ENCODE results near the gene DOCK1.

The DOCK1 gene

DNA sequence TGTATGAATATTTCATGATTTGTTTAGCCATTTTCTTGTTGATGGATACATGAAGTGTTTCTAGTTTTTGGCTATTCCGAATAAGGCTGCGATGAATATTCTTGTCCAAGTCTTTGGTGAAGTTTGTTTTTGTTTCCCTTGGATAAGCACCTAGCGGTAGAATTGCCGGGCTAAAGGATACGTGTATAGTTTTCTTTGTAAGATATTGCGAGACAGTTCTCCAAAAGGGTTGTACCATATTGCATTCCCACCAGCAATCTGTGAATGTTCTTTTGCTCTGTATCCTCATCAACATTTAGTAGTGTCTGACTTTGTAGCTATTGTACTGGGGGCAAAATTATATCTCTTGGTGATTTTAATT lies 142.6 kb downstream of the DOCK1 start:
- Histone ChIP-seq H3K4me1 (ENCODE audit: control insufficient read depth in 1 of 2, insufficient read depth in 1 of 2, low read depth in 1 of 2, low read length in 1 of 2) (no peaks in the 10 kb centered on the region), H3K9me3 (no peaks in the 10 kb centered on the region), H3K4me3 (ENCODE audit: low read depth in 1 of 2, low read length in 1 of 2) (no peak overlapping the region), H3K27me3 (no peaks in the 10 kb centered on the region), H3K27ac (no peak overlapping the region), H3K36me3 (no peaks in the 10 kb centered on the region)
- TF ChIP-seq, protein P1, sequence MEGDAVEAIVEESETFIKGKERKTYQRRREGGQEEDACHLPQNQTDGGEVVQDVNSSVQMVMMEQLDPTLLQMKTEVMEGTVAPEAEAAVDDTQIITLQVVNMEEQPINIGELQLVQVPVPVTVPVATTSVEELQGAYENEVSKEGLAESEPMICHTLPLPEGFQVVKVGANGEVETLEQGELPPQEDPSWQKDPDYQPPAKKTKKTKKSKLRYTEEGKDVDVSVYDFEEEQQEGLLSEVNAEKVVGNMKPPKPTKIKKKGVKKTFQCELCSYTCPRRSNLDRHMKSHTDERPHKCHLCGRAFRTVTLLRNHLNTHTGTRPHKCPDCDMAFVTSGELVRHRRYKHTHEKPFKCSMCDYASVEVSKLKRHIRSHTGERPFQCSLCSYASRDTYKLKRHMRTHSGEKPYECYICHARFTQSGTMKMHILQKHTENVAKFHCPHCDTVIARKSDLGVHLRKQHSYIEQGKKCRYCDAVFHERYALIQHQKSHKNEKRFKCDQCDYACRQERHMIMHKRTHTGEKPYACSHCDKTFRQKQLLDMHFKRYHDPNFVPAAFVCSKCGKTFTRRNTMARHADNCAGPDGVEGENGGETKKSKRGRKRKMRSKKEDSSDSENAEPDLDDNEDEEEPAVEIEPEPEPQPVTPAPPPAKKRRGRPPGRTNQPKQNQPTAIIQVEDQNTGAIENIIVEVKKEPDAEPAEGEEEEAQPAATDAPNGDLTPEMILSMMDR (IDR thresholded peaks at IDR 0.05), result no peak

DNA sequence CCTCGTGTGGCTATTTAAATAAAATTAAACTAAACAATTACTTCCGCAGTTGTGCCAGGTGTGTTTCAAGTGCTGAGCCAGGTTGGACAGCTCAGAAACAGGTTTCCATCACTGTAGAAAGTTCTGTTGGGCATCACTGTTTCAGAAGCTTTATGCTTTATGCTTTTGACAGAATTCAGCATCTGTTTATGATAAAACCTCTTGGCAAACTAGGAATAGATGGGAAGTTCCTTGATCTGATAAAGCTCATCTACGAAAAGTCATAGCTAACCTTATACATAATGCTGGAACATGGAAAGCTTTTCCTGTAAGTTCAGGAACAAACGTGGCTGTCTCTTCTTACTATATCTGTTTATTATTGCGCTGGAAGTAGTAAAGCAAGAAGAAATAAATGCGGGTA lies 143.4 kb downstream of the DOCK1 start:
- H3K9me3 ChIP-seq, result no peaks in the 10 kb centered on the region
- H3K4me1 ChIP-seq (ENCODE audit: control insufficient read depth in 1 of 2, insufficient read depth in 1 of 2, low read depth in 1 of 2, low read length in 1 of 2), result no peaks in the 10 kb centered on the region
- H3K27me3 ChIP-seq, result no peaks in the 10 kb centered on the region
- no peak overlapping the region for H3K4me3 ChIP-seq (ENCODE audit: low read depth in 1 of 2, low read length in 1 of 2)
- TF ChIP-seq, protein P1 (IDR thresholded peaks at IDR 0.05), result no peak
- no peak overlapping the region for H3K27ac ChIP-seq
- no peaks in the 10 kb centered on the region for H3K36me3 ChIP-seq

DNA sequence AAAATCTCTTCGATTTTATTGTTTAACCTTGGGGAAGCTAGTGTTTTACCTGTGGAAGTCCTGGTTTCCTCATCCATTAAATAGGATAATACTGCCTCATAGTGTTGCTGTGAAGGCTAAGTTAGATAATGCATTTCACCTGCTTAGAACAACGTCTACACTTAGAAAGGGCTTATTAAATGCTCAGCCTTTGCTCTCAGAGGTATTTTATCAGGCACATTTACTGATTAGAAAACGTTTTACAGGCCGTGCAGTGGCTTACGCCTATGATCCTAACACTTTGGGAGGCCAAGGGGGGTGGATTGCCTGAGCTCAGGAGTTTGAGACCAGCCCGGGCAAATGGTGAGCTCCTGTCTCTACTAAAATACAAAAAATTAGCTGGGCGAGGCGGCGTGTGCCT lies 146.8 kb downstream of the DOCK1 start:
- TF ChIP-seq, protein P1 (IDR thresholded peaks at IDR 0.05), result no peak
- Histone ChIP-seq H3K4me1 (ENCODE audit: control insufficient read depth in 1 of 2, insufficient read depth in 1 of 2, low read depth in 1 of 2, low read length in 1 of 2) (no peaks in the 10 kb centered on the region), H3K9me3 (no peaks in the 10 kb centered on the region), H3K4me3 (ENCODE audit: low read depth in 1 of 2, low read length in 1 of 2) (no peak overlapping the region), H3K27ac (no peak overlapping the region), H3K27me3 (no peaks in the 10 kb centered on the region), H3K36me3 (no peaks in the 10 kb centered on the region)

DNA sequence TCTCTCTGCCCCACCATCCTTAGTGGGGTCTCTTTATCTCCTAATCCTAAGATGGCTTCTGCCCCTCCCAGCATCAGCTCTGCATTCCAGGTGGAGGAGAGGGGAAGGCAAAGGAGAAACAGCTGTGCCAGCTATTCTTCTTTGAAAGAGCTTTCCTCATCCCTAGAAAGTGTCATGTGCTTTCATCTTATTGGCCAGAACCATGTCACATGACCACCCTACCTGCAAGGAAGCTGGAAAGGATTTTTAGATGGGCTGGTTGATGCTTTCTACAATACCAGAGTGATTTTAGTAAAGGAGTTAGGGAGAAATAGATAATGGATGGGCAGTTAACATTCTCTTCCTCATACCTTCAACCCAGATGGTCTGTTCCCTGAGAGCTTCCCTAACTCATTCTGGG lies 150.0 kb downstream of the DOCK1 start:
- Histone ChIP-seq H3K9me3 (no peaks in the 10 kb centered on the region), H3K36me3 (no peaks in the 10 kb centered on the region), H3K4me1 (ENCODE audit: control insufficient read depth in 1 of 2, insufficient read depth in 1 of 2, low read depth in 1 of 2, low read length in 1 of 2) (no peaks in the 10 kb centered on the region), H3K4me3 (ENCODE audit: low read depth in 1 of 2, low read length in 1 of 2) (no peak overlapping the region), H3K27me3 (no peaks in the 10 kb centered on the region), H3K27ac (no peak overlapping the region)
- TF ChIP-seq, protein P1 (IDR thresholded peaks at IDR 0.05), result no peak

DNA sequence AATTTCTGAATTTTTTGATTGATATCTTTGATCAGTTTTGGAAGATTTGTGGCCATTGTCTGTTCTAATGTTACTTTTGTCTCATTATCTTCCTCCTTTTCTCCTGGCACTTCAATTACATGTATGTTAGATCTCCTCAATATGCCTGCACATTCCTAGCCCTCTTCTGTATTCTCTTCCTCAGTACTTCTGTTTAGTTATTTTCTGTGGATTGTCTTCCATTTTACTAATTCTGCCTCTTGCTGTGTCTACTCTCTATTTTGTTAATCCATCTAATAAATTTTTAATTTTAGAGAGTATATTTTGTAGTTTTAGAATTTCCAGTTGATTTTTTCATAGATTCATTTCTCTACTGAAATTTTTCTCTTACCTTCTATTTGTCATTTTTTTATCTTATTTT lies 154.1 kb downstream of the DOCK1 start:
- H3K9me3 ChIP-seq, result no peaks in the 10 kb centered on the region
- no peak overlapping the region for H3K4me3 ChIP-seq (ENCODE audit: low read depth in 1 of 2, low read length in 1 of 2)
- H3K4me1 ChIP-seq (ENCODE audit: control insufficient read depth in 1 of 2, insufficient read depth in 1 of 2, low read depth in 1 of 2, low read length in 1 of 2), result no peaks in the 10 kb centered on the region
- H3K36me3 ChIP-seq, result no peaks in the 10 kb centered on the region
- H3K27ac ChIP-seq, result no peak overlapping the region
- no peaks in the 10 kb centered on the region for H3K27me3 ChIP-seq
- TF ChIP-seq, protein P1 (IDR thresholded peaks at IDR 0.05), result no peak

DNA sequence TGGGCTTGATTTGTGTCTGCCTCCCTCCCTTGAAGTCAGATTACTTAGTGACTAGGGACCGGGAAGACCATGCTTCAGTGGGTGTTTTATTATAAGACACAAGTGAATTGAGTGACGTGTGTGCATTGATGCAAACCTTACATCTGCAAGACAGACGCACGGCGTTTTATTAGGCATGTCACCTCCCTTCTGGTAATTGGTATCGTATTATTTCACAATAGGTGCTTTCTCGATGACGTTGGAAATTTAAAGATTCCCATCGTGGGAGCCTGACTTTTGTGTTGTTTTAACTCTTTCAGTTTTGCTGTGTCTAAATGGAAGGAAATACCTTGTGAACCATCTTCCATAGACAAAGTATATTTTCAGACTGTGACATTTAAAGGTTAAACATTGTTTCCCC lies 158.5 kb downstream of the DOCK1 start:
- H3K4me3 ChIP-seq (ENCODE audit: low read depth in 1 of 2, low read length in 1 of 2), result no peak overlapping the region
- H3K9me3 ChIP-seq, result no peaks in the 10 kb centered on the region
- H3K27ac ChIP-seq, result no peak overlapping the region
- no peaks in the 10 kb centered on the region for H3K4me1 ChIP-seq (ENCODE audit: control insufficient read depth in 1 of 2, insufficient read depth in 1 of 2, low read depth in 1 of 2, low read length in 1 of 2)
- H3K36me3 ChIP-seq, result no peaks in the 10 kb centered on the region
- TF ChIP-seq, protein P1 (IDR thresholded peaks at IDR 0.05), result no peak
- H3K27me3 ChIP-seq, result no peaks in the 10 kb centered on the region
